ENCODE measurements around the gene YWHAQ.

Gene YWHAQ

GRCh38 chr2:9654452-9655100 lies 23.8 kb upstream of the YWHAQ start:
- DNase-seq, result no peak

- DNase-seq, result no peak
These were observed 22.9 kb upstream of the YWHAQ start for GRCh38 chr2:9653485-9654271.

DNA sequence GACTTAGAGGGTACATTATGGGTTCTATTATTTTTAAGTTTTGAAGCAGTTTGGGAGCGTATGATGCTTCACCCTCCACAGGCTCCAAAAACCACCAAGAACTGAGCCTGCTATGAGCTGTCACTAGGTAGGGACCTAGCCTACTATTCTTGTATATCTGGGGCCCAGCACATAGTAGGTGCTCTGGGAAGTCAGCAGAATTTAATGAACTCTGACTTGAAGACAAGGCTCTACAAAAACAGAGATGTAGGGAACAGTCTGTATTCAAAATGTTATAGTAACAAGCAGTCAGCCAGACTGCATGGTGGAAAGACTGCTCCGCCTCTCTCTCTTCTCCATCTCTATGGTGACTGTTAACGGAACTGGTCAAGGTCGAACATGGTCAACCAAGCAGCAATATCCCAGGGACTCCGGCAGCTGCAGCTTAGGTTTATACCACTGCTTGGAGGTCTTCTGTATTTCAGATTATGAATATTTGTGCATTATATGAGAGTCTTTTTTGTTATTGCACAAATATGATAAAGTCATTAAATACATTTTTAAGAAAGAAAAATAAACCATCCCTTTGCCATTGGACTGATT lies 22.2 kb upstream of the YWHAQ start:
- no peak for DNase-seq

GRCh38 chr2:9652267-9652666 lies 21.5 kb upstream of the YWHAQ start:
- DNase-seq, result no peak

DNA sequence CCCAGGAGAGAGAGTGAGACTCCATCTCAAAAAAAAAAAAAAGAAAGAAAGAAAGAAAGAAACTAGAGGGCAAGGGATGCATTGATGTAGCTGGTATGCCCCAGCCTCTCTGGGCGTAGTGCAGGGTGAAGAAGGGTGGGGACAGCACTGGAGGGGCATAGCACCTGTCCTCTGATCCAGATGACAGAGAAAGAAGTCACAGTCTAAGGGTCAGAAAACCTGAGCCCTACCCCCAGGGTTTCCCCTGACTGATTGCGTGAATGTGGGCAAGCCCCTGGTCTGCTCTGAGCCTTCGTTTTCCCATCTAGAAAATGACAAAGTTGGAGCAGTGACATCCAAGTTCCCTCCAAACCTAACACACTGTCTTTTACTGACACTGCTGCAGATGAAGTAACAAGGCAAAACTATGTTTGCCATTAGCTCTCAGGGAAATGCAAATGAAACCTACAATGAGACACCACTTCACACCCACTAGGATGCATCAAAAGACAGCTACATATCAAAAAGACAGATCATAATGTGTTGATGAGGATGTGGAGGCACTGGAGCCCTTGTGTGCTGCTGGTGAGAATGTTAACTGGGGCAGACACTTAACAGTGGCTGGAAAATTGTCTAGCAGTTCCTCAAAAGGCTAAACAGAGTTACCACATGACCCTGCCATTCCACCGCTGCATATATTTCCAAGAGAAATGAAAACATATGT lies 19.5 kb upstream of the YWHAQ start:
- DNase-seq, result no peak

DNA sequence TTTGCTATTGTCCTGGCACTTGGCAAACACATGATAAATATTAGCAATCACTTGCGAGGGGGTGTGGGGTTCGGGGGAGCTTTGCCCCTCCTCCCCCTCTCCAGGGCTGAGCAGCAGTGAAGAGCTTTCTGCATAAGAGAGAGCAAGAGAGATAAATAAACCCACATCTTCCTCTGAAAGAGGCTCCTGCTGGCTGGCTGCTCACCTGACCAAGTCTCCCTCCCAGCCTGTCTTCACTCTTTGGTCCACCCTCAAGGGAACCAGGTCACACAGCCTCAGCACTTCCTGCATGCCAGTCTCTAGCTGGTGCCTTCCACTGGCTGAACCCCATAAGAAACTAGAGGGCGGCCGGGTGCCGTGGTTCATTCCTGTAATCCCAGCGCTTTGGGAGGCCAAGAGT lies 18.5 kb upstream of the YWHAQ start:
- no peak for DNase-seq

DNA sequence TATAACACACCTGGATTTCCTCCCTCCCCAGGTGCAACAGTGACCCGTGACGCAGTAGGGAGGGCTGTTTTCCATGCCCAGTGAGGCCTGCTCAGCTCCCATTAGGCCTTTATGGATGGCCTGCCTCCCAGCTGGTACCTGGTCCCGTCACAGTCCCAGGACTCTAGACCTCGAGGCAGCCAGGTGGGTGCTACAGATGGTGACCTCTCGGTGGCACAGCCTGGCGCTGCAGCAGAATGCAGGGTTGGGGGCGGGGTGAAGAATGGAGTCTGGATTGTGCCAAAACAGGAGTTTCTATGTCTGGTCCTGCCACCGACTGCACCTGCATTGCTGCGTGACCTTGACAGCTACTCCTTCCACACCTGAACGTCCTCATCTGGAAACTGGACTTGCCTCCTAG lies 18.0 kb upstream of the YWHAQ start:
- no peak for DNase-seq

GRCh38 chr2:9647884-9648283 lies 17.1 kb upstream of the YWHAQ start:
- no peak for DNase-seq

GRCh38 chr2:9646196-9647030 lies 15.6 kb upstream of the YWHAQ start:
- DNase-seq, result no peak

DNA sequence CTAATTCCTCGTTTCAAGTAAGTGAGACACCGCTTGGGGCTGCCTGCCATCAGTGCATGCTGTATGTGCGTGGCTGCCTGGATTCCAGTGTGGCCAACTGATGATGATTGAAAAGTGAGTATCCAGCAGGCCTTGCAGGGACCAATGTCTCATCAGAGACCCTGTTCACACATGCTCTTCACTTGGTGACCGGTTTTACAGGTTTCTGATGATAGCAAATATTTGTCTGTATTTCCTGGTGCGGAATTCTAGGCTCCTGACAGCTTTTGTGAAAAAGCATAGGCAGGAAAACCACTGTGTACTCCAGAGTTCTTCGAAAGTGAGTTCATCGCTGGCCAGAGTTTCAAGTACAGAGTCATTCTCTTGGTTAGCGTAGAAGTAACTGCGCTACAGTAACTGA lies 13.8 kb upstream of the YWHAQ start:
- no peak for DNase-seq

GRCh38 chr2:9644021-9644420 lies 13.2 kb upstream of the YWHAQ start:
- DNase-seq, result no peak

DNA sequence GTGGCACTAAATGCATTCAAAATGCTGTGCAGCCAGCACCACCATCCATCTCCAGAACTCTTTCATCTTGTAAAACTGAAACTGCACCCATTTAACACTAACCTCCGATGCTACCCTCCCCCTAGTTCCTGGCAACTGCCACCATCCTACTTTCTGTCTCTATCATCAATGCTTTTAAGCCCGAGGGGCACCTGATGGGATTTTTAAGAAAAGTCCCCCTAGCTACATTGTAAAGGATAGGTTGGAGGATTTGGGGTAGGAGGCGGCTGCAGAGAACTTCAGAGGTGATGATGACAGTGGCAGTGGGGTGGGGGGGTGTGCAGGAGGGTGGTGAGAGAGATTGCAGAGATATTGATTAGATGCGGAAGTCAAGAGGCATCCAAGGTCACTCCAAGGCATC lies 10.8 kb upstream of the YWHAQ start:
- peak; percentile 52 for DNase-seq

DNA sequence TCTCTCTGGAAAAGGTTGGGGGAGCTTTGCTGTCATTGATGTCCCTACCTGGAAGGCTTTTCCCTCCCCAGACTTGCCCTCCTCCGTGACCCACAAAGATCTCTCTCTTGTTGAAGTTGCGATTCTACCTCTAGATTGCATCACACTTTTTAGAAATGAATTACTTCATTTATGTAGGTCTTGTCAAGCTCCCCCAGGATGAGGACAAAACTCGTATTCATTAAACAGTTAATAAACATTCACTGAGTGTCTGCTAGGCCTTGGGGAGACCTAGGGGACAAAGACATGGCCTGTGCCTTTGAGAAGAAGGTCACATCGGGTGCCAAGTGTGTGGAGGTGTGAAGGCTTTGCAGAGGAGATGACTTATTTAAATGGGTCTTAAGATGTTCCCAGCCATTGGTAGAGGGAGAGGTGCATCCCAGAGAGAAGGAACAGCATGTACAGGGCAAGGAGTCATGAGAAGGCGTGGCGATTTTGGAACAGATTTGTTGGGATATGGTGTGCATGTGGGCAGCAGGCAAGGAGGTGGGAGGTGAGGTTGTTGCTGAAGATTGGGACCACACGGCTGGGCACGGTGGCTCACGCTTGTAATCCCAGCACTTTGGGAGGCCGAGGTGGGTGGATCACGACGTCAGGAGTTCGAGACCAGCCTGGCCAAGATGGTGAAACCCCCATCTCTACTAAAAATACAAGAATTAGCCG lies 9.8 kb upstream of the YWHAQ start:
- DNase-seq, result no peak

DNA sequence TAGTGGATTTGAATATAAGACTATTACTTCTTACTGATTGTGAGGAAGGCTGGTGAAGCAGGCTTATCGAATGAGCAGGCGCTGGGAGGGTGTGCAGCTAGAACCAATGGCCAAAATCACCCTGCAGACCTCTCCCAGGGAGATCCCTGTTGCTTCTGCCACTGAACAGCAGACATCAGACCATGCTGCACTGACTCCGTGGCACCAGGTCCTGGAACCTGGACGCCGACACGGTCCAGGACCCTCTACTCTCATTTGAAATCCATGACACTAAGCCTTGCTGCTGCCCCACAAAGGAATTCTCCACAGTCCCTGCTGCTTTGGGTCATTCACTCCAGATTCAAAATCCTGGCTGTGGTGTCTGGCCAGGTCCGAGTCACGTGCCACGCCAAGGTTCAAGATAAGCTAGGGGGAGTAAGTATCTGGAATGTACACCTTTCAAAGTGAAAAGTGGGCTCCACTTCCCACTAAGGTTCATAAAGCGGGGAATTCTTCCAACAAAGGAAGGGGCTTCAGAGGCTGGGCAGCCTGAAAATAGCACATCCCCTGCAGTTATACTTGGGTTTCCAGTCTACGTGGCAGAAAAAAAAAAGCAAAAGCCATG lies 9.0 kb upstream of the YWHAQ start:
- DNase-seq, result no peak

- no peak for DNase-seq
These were observed 8.3 kb upstream of the YWHAQ start for GRCh38 chr2:9639000-9639602.

- no peak for DNase-seq
These were observed 7.7 kb upstream of the YWHAQ start for GRCh38 chr2:9638532-9638931.

DNA sequence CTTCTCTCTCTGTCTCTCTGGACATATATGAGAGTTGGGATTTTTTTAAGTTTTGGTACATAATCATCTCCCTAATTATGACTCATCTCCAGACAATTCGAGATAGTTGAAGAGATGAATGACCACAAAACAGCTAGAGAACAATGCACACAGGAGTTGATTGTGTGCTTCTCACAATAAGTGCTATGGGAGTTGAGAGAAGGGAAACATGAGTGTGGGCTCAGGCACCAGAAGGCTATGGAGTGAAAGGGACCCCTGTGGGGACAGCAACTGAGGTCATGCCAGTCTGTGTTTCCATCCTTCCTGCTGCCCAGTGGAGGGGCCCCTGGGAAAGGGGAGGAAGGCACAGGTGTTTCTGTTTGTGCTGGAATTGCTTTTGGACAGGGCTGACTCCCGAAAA lies 6.5 kb upstream of the YWHAQ start:
- DNase-seq, result no peak

- no peak for DNase-seq
These were observed 3.3 kb upstream of the YWHAQ start for GRCh38 chr2:9634133-9634532.

GRCh38 chr2:9631878-9632700 lies 1.3 kb upstream of the YWHAQ start:
- DNase-seq, result no peak

GRCh38 chr2:9631553-9631819 lies 689 bp upstream of the YWHAQ start:
- DNase-seq, result no peak
